WTC11 (cell line): ENCODE data around the gene FTCDNL1. TPM values are rescaled to one million over a fixed set of nuclear protein-coding genes. Genes with fewer than 3 reads are reported as not detected.

ENCODE experiments used
- ATAC-seq: fragments of 200-7000 bp; cut with Tn5 transposase; 2 replicates; pipeline ENCODE4 v1.10.0; 2021; ENCODE audit warnings: mild to moderate bottlenecking, moderate library complexity
- CTCF ChIA-PET: fragments of 300-600 bp; sonication (Branson Sonifier 250); formaldehyde crosslinking; loops from one replicate; lab custom pipeline; 2021; ENCODE audit warnings: antibody characterized with exemption; lab: Charles Lee
- POLR2A ChIA-PET: fragments of 350-600 bp; sonication (Branson Sonifier 250); formaldehyde crosslinking; loops from one replicate; lab custom pipeline; 2021; ENCODE audit warnings: antibody characterized with exemption; lab: Charles Lee
- DNase-seq: peaks from one replicate; pipeline ENCODE4 v3.0.0; 2021; ENCODE audit warnings: low spot score
- H3K27ac Mint-ChIP-seq: 2 replicates; pipeline ENCODE4 v1.8.0; 2021; ENCODE audit warnings: mixed read lengths
- H3K27me3 Mint-ChIP-seq: 2 replicates; pipeline ENCODE4 v1.8.0; 2021; ENCODE audit warnings: low read depth, mild to moderate bottlenecking, moderate library complexity, mixed read lengths
- H3K36me3 Mint-ChIP-seq: 2 replicates; pipeline ENCODE4 v1.8.0; 2021; ENCODE audit warnings: mixed read lengths
- H3K4me1 Mint-ChIP-seq: 2 replicates; pipeline ENCODE4 v1.8.0; 2022; ENCODE audit warnings: mixed read lengths
- H3K4me3 Mint-ChIP-seq: 2 replicates; pipeline ENCODE4 v1.8.0; 2021; ENCODE audit warnings: mild to moderate bottlenecking, moderate library complexity, mixed read lengths
- H3K9me3 Mint-ChIP-seq: 2 replicates; pipeline ENCODE4 v1.8.0; 2021; ENCODE audit warnings: mixed read lengths
- CREB1 ChIP-seq: sonication (generic); formaldehyde crosslinking; IDR thresholded peaks from 2 replicates; pipeline ENCODE4 v1.8.0; 2023; ENCODE audit warnings: mild to moderate bottlenecking, missing genetic modification reagents
- ELF4 ChIP-seq: sonication (generic); formaldehyde crosslinking; IDR thresholded peaks from 2 replicates; pipeline ENCODE4 v1.8.1; 2022; ENCODE audit warnings: low read depth, mild to moderate bottlenecking, moderate library complexity, missing genetic modification reagents
- GRHL2 ChIP-seq: fragments of 250-450 bp; sonication (Bioruptor Pico); IDR thresholded peaks from 2 replicates; pipeline ENCODE4 v1.8.0; 2022; ENCODE audit warnings: mild to moderate bottlenecking, moderate library complexity; ENCODE audit not compliant: insufficient replicate concordance, severe bottlenecking
- HMGXB4 ChIP-seq: sonication (generic); formaldehyde crosslinking; IDR thresholded peaks from 2 replicates; pipeline ENCODE4 v1.8.1; 2023; ENCODE audit warnings: mild to moderate bottlenecking, moderate library complexity, missing genetic modification reagents
- MXD4 ChIP-seq: fragments of 250-450 bp; sonication (Bioruptor Pico); IDR thresholded peaks from 2 replicates; pipeline ENCODE4 v1.8.0; 2021; ENCODE audit warnings: mild to moderate bottlenecking, moderate library complexity, borderline replicate concordance
- NFE2L1 ChIP-seq: sonication (generic); formaldehyde crosslinking; IDR thresholded peaks from 2 replicates; pipeline ENCODE4 v1.8.1; 2023; ENCODE audit warnings: missing genetic modification reagents
- NR2C2 ChIP-seq: sonication (generic); formaldehyde crosslinking; IDR thresholded peaks from 2 replicates; pipeline ENCODE4 v1.8.0; 2022; ENCODE audit warnings: mild to moderate bottlenecking, missing genetic modification reagents
- OVOL2 ChIP-seq: fragments of 250-450 bp; sonication (Bioruptor Pico); IDR thresholded peaks from 2 replicates; pipeline ENCODE4 v1.9.0; 2021; ENCODE audit warnings: mild to moderate bottlenecking, borderline replicate concordance
- RELA ChIP-seq: sonication (generic); formaldehyde crosslinking; IDR thresholded peaks from 2 replicates; pipeline ENCODE4 v1.8.1; 2022; ENCODE audit warnings: missing genetic modification reagents, mild to moderate bottlenecking, borderline replicate concordance
- SP1 ChIP-seq: sonication (generic); formaldehyde crosslinking; conservative IDR thresholded peaks from 2 replicates; pipeline ENCODE4 v1.8.1; 2022; ENCODE audit warnings: missing genetic modification reagents
- TEAD1 ChIP-seq: sonication (generic); formaldehyde crosslinking; IDR thresholded peaks from 2 replicates; pipeline ENCODE4 v1.8.0; 2022; ENCODE audit warnings: mild to moderate bottlenecking, missing genetic modification reagents
- USF1 ChIP-seq: sonication (generic); formaldehyde crosslinking; IDR thresholded peaks from 2 replicates; pipeline ENCODE4 v1.8.0; 2022; ENCODE audit warnings: mild to moderate bottlenecking, missing genetic modification reagents
- ZNF263 ChIP-seq: sonication (generic); formaldehyde crosslinking; IDR thresholded peaks from 2 replicates; pipeline ENCODE4 v1.8.1; 2022; ENCODE audit warnings: low read depth, mild to moderate bottlenecking, moderate library complexity, missing genetic modification reagents
- ZNF416 ChIP-seq: fragments of 250-450 bp; sonication (Bioruptor Pico); IDR thresholded peaks from 2 replicates; pipeline ENCODE4 v1.9.0; 2021; ENCODE audit warnings: mild to moderate bottlenecking, inconsistent platforms
- ZNF425 ChIP-seq: fragments of 250-450 bp; sonication (Bioruptor Pico); conservative IDR thresholded peaks from 2 replicates; pipeline ENCODE4 v1.9.0; 2021; ENCODE audit warnings: mild to moderate bottlenecking
- ZNF671 ChIP-seq: fragments of 250-450 bp; sonication (Bioruptor Pico); IDR thresholded peaks from 2 replicates; pipeline ENCODE4 v1.8.0; 2021; ENCODE audit warnings: mild to moderate bottlenecking
- total RNA-seq: library from RNA; stranded (reverse); gene quantifications from 3 replicates; pipeline ENCODE4 v1.2.3, GENCODE V29; 2021
- TF ChIP-seq, protein P1 (sequence below): sonication (generic); formaldehyde crosslinking; IDR thresholded peaks from 2 replicates; pipeline ENCODE4 v1.8.1; 2022; ENCODE audit warnings: low read depth, missing genetic modification reagents, borderline replicate concordance
- TF ChIP-seq, protein P2 (sequence below): sonication (generic); formaldehyde crosslinking; IDR thresholded peaks from 2 replicates; pipeline ENCODE4 v1.8.0; 2022; ENCODE audit warnings: mild to moderate bottlenecking, missing genetic modification reagents
- TF ChIP-seq, protein P3 (sequence below): sonication (generic); formaldehyde crosslinking; IDR thresholded peaks from 2 replicates; pipeline ENCODE4 v1.8.1; 2023; ENCODE audit warnings: mild to moderate bottlenecking, missing genetic modification reagents
- TF ChIP-seq, protein P4 (sequence below): sonication (generic); formaldehyde crosslinking; IDR thresholded peaks from 2 replicates; pipeline ENCODE4 v1.8.1; 2023; ENCODE audit warnings: mild to moderate bottlenecking, missing genetic modification reagents, borderline replicate concordance
- TF ChIP-seq, protein P5 (sequence below): sonication (generic); formaldehyde crosslinking; IDR thresholded peaks from 2 replicates; pipeline ENCODE4 v1.8.1; 2023; ENCODE audit warnings: mild to moderate bottlenecking, missing genetic modification reagents

FTCDNL1 gene
- total RNA-seq, 1 experiment from 2014 or later, result 0.85 TPM

DNA sequence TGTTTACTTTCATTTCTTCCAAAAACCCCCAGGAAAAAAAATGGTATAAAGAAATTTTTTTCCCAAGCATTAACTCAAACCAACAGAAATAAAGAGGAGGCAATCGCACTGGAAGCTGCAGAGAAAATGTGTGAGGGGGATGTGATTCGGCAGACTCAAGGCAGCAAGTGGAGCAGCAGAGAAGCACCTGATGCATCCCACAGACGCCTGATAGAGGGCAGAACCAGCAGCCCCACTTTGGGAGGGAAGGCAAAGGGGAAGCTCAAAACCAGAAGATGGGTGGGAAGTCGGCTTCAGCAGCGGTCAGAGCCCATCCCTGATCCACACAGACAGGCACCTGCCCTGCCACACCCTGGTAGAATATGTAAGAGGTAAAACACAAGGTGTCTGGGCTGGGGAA is 12.6 kb downstream of the FTCDNL1 start (continued):
- TF ChIP-seq TEAD1 (no peak), USF1 (CRISPR knock-in tag) (no peak)

DNA sequence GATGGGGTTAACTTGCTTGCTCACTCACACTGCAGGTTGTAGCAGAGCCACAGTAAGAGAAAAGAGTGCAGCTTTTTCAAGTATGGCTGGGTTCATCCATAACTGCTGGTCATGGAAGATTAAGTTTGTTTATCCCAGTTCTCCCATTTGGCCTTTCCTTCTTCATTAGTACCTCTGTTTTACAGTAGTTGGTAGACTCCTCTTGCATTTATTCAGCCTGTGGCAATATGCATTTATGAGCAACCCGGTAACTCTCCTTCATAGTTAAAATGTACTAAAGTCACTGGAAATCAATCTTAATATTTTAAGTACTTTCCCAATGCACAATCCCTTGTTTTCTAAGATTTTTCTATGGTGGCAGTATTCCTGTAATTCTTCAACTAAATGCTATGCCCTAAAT is 14.0 kb downstream of the FTCDNL1 start:
- TF ChIP-seq ZNF263 (no peak), ZNF671 (CRISPR knock-in tag) (no peak), NR2C2 (no peak), NFE2L1 (CRISPR knock-in tag) (no peak), ELF4 (no peak), OVOL2 (CRISPR knock-in tag) (no peak), MXD4 (CRISPR knock-in tag) (no peak), ZNF416 (CRISPR knock-in tag) (no peak), SP1 (CRISPR knock-in tag) (no peak), CREB1 (CRISPR knock-in tag) (no peak), HMGXB4 (no peak), ZNF425 (CRISPR knock-in tag) (no peak), RELA (no peak), GRHL2 (no peak)
- TF ChIP-seq, protein P1, sequence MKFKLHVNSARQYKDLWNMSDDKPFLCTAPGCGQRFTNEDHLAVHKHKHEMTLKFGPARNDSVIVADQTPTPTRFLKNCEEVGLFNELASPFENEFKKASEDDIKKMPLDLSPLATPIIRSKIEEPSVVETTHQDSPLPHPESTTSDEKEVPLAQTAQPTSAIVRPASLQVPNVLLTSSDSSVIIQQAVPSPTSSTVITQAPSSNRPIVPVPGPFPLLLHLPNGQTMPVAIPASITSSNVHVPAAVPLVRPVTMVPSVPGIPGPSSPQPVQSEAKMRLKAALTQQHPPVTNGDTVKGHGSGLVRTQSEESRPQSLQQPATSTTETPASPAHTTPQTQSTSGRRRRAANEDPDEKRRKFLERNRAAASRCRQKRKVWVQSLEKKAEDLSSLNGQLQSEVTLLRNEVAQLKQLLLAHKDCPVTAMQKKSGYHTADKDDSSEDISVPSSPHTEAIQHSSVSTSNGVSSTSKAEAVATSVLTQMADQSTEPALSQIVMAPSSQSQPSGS (CRISPR knock-in tag), result no peak
- TF ChIP-seq, protein P2, sequence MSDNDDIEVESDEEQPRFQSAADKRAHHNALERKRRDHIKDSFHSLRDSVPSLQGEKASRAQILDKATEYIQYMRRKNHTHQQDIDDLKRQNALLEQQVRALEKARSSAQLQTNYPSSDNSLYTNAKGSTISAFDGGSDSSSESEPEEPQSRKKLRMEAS (CRISPR knock-in tag), result no peak
- TF ChIP-seq, protein P3, sequence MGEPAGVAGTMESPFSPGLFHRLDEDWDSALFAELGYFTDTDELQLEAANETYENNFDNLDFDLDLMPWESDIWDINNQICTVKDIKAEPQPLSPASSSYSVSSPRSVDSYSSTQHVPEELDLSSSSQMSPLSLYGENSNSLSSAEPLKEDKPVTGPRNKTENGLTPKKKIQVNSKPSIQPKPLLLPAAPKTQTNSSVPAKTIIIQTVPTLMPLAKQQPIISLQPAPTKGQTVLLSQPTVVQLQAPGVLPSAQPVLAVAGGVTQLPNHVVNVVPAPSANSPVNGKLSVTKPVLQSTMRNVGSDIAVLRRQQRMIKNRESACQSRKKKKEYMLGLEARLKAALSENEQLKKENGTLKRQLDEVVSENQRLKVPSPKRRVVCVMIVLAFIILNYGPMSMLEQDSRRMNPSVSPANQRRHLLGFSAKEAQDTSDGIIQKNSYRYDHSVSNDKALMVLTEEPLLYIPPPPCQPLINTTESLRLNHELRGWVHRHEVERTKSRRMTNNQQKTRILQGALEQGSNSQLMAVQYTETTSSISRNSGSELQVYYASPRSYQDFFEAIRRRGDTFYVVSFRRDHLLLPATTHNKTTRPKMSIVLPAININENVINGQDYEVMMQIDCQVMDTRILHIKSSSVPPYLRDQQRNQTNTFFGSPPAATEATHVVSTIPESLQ (CRISPR knock-in tag), result no peak
- TF ChIP-seq, protein P4, sequence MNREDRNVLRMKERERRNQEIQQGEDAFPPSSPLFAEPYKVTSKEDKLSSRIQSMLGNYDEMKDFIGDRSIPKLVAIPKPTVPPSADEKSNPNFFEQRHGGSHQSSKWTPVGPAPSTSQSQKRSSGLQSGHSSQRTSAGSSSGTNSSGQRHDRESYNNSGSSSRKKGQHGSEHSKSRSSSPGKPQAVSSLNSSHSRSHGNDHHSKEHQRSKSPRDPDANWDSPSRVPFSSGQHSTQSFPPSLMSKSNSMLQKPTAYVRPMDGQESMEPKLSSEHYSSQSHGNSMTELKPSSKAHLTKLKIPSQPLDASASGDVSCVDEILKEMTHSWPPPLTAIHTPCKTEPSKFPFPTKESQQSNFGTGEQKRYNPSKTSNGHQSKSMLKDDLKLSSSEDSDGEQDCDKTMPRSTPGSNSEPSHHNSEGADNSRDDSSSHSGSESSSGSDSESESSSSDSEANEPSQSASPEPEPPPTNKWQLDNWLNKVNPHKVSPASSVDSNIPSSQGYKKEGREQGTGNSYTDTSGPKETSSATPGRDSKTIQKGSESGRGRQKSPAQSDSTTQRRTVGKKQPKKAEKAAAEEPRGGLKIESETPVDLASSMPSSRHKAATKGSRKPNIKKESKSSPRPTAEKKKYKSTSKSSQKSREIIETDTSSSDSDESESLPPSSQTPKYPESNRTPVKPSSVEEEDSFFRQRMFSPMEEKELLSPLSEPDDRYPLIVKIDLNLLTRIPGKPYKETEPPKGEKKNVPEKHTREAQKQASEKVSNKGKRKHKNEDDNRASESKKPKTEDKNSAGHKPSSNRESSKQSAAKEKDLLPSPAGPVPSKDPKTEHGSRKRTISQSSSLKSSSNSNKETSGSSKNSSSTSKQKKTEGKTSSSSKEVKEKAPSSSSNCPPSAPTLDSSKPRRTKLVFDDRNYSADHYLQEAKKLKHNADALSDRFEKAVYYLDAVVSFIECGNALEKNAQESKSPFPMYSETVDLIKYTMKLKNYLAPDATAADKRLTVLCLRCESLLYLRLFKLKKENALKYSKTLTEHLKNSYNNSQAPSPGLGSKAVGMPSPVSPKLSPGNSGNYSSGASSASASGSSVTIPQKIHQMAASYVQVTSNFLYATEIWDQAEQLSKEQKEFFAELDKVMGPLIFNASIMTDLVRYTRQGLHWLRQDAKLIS (CRISPR knock-in tag), result no peak
- TF ChIP-seq, protein P5, sequence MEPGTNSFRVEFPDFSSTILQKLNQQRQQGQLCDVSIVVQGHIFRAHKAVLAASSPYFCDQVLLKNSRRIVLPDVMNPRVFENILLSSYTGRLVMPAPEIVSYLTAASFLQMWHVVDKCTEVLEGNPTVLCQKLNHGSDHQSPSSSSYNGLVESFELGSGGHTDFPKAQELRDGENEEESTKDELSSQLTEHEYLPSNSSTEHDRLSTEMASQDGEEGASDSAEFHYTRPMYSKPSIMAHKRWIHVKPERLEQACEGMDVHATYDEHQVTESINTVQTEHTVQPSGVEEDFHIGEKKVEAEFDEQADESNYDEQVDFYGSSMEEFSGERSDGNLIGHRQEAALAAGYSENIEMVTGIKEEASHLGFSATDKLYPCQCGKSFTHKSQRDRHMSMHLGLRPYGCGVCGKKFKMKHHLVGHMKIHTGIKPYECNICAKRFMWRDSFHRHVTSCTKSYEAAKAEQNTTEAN (CRISPR knock-in tag), result no peak
- Mint-ChIP-seq H3K4me3 (no peak overlapping the region), H3K27ac (no peak overlapping the region), H3K4me1 (peaks cover 14% of the 10 kb centered on the region), H3K36me3 (no peaks in the 10 kb centered on the region), H3K27me3 (peaks cover 3% of the 10 kb centered on the region; the same call in 1 of the 2 replicates), H3K9me3 (no peaks in the 10 kb centered on the region)
- ATAC-seq (no peak), DNase-seq (no peak)
- ChIA-PET CTCF (no interaction called here), POLR2A (no interaction called here)
